ENCODE measurements around the gene MLIP. TPM values are rescaled to one million over a fixed set of nuclear protein-coding genes. Genes with fewer than 3 reads are reported as not detected.
A peak's percentile ranks its signal among the peaks of the same experiment; 100 is the strongest.

MLIP gene
- total and polyA plus RNA-seq, 2 experiments from 2014 or later, result not detected

- H3K27me3 ChIP-seq (ENCODE audit: insufficient read depth), result no peaks in the 10 kb centered on the region
- no peaks in the 10 kb centered on the region for H3K79me2 ChIP-seq (replicated peaks; ENCODE audit: insufficient read depth)
- H3K36me3 ChIP-seq (ENCODE audit: insufficient read depth), result no peaks in the 10 kb centered on the region
- Mint-ChIP-seq H3K4me3 (no peak overlapping the region), H3K4me1 (peaks cover 15% of the 10 kb centered on the region), H3K36me3 (ENCODE audit: low read depth) (no peaks in the 10 kb centered on the region), H3K27me3 (ENCODE audit: insufficient read depth, low read depth, poor library complexity) (no peaks in the 10 kb centered on the region), H3K27ac (no peak overlapping the region; the same call in 1 of the 2 replicates), H3K9me3 (no peaks in the 10 kb centered on the region)
- TF ChIP-seq ZNF462 (CRISPR knock-in tag; IDR thresholded peaks at IDR 0.05), result no peak
- TF ChIP-seq POLR2AphosphoS5 (IDR thresholded peaks at IDR 0.05; ENCODE audit: low read depth), result no peak
- no peak for TF ChIP-seq JUNB (IDR thresholded peaks at IDR 0.05; ENCODE audit: unreplicated experiment)
- TF ChIP-seq ETS1 (IDR thresholded peaks at IDR 0.05), result no peak
- TF ChIP-seq STAT1 (IDR thresholded peaks at IDR 0.05; ENCODE audit: unreplicated experiment), result no peak
- TF ChIP-seq CTCF (conservative IDR thresholded peaks at IDR 0.05; ENCODE audit: low read depth in 2 of 2), result no peak
- no peak for TF ChIP-seq EZH2phosphoT487 (IDR thresholded peaks at IDR 0.05; ENCODE audit: unreplicated experiment)
- no peak for TF ChIP-seq ZNF114 (CRISPR knock-in tag; IDR thresholded peaks at IDR 0.05)
- TF ChIP-seq REST (IDR thresholded peaks at IDR 0.05; ENCODE audit: unreplicated experiment), result no peak
- TF ChIP-seq CREB1 (CRISPR knock-in tag; IDR thresholded peaks at IDR 0.05; ENCODE audit: low read depth), result no peak
- TF ChIP-seq EZH2 (IDR thresholded peaks at IDR 0.05; ENCODE audit: low read depth, unreplicated experiment), result no peak
- no peak for TF ChIP-seq NANOG (IDR thresholded peaks at IDR 0.05; ENCODE audit: borderline replicate concordance)
- no peak for TF ChIP-seq ZNF331 (CRISPR knock-in tag; IDR thresholded peaks at IDR 0.05; ENCODE audit: low read depth)
- no peak overlapping the region for H2AFZ ChIP-seq
- no peak overlapping the region for H3K27ac ChIP-seq (ENCODE audit: low read depth)
- no peak overlapping the region for H3K4me2 ChIP-seq
- H3F3A ChIP-seq (replicated peaks; ENCODE audit: low read depth), result no peaks in the 10 kb centered on the region
- no peak overlapping the region for H3K4me3 ChIP-seq
- peak; percentile 6 for DNase-seq (ENCODE audit: low spot score)
- no peaks in the 10 kb centered on the region for H3K9me2 ChIP-seq (ENCODE audit: insufficient read depth)
- ATAC-seq, result peak; percentile 68
- no peaks in the 10 kb centered on the region for H4K20me1 ChIP-seq (replicated peaks; ENCODE audit: insufficient read depth)
- peaks cover 11% of the 10 kb centered on the region; the same call in 1 of the 2 replicates for H3K4me1 ChIP-seq (ENCODE audit: insufficient read depth)
These were observed 82.3 kb downstream of the MLIP start for GRCh38 chr6:54193560-54193959.
